CD4-positive, alpha-beta T cell treated with Interleukin-17A for 1 hour (primary cell): ENCODE data around the gene GABRD.

Experiments used
- DNase-seq: peaks from one replicate; pipeline ENCODE4 v3.0.0-alpha.2; 2020

GABRD gene

GRCh38 chr1:2056955-2057590 lies 37.9 kb downstream of the GABRD start:
- DNase-seq = no peak

- no peak for DNase-seq
These were observed 40.3 kb downstream of the GABRD start for GRCh38 chr1:2059290-2059953.

GRCh38 chr1:2060072-2060471 lies 40.9 kb downstream of the GABRD start:
- no peak for DNase-seq

- no peak for DNase-seq
These were observed 41.4 kb downstream of the GABRD start for GRCh38 chr1:2060535-2060934.

- DNase-seq = no peak
These were observed 42.1 kb downstream of the GABRD start for GRCh38 chr1:2061065-2061778.

- DNase-seq = no peak
These were observed 46.6 kb downstream of the GABRD start for GRCh38 chr1:2065699-2066098.

- no peak for DNase-seq
These were observed 48.2 kb downstream of the GABRD start for GRCh38 chr1:2067393-2067792.

- no peak for DNase-seq
These were observed 48.8 kb downstream of the GABRD start for GRCh38 chr1:2067981-2068380.

- DNase-seq = no peak
These were observed 49.8 kb downstream of the GABRD start for GRCh38 chr1:2068951-2069350.

- no peak for DNase-seq
These were observed 50.9 kb downstream of the GABRD start for GRCh38 chr1:2070016-2070415.

- no peak for DNase-seq
These were observed 51.8 kb downstream of the GABRD start for GRCh38 chr1:2070800-2071530.

GRCh38 chr1:2072109-2072806 lies 53.1 kb downstream of the GABRD start:
- DNase-seq = no peak

- no peak for DNase-seq
These were observed 53.7 kb downstream of the GABRD start for GRCh38 chr1:2072891-2073290.

- no peak for DNase-seq
These were observed 54.5 kb downstream of the GABRD start for GRCh38 chr1:2073382-2074230.

- no peak for DNase-seq
These were observed 55.3 kb downstream of the GABRD start for GRCh38 chr1:2074396-2074795.

GRCh38 chr1:2074944-2075740 lies 56.0 kb downstream of the GABRD start:
- DNase-seq = no peak

- DNase-seq = no peak
These were observed 57.7 kb downstream of the GABRD start for GRCh38 chr1:2076826-2077225.

GRCh38 chr1:2078170-2078569 lies 59.0 kb downstream of the GABRD start:
- no peak for DNase-seq

- no peak for DNase-seq
These were observed 60.4 kb downstream of the GABRD start for GRCh38 chr1:2079396-2080085.

- no peak for DNase-seq
These were observed 61.0 kb downstream of the GABRD start for GRCh38 chr1:2080140-2080539.
